ELR (cell line): ENCODE data around the gene PPM1N.

Experiments
- DNase-seq: peaks from one replicate; pipeline ENCODE4 v3.0.0-alpha.2; 2015; ENCODE audit warnings: low read depth

Gene PPM1N

DNA sequence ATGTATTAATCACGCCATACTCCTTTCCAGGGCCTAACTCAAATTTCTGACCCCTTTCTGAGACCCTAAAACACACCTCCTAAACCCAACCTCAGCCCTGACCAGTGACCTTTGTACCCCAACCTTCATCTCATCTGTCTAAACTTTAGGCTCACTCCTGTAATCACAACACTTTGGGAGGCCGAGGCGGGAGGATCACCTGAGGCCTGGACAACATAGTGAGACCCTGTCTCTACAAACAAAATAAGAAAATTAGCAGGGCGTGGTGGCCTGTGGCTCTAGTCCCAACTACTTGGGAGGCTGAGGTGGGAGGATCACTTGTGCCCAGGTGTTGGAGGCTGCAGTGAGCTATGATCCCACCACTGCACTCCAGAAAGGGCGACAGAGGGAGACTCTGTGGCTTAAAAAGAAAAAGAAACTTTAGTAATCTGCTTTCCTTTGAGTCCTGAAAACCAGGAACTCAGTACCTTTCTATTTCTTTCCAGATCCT lies 6.1 kb upstream of the PPM1N start:
- DNase-seq, result no peak

DNA sequence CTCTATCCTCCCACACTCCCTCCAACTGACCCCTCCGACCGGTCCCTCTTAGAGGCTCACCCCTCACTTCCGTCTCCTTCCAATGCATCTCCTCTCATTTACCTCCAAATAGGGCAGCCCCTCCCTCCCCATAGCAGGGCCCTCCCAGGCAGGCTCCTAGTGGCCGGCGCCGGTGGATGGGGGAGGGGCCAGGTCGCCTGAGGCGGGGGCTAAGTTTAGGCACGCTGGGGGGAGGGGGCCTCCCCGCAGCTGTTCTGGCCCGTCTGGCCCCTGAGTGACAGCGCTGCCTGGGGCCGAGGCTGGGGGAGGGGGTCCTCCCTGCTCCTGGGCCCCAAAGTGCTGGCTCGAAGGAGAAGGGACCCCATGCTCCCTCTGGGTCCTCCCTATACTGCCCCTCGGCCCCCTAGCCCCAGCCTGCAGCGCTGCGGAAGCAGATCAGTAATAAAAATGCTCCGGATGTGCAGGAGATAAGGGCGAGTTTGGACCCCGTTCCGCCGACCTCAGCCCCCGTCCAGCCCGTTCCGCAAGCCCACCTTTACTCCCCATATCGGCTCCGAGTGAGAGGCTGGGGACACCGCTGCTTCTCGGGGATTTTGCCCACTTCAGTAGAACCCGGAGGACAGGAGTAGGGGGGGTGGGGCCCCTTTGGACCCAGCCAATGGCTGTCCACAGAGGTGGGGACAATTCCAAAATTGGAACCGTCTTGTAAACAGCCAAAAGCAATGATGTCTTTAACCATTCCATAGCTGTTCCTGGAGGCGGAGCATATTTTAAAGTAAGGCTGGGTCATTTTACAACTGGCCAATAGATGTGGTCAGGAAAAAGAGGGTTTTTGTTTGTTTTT lies 5.4 kb upstream of the PPM1N start:
- peak; percentile 71 for DNase-seq

DNA sequence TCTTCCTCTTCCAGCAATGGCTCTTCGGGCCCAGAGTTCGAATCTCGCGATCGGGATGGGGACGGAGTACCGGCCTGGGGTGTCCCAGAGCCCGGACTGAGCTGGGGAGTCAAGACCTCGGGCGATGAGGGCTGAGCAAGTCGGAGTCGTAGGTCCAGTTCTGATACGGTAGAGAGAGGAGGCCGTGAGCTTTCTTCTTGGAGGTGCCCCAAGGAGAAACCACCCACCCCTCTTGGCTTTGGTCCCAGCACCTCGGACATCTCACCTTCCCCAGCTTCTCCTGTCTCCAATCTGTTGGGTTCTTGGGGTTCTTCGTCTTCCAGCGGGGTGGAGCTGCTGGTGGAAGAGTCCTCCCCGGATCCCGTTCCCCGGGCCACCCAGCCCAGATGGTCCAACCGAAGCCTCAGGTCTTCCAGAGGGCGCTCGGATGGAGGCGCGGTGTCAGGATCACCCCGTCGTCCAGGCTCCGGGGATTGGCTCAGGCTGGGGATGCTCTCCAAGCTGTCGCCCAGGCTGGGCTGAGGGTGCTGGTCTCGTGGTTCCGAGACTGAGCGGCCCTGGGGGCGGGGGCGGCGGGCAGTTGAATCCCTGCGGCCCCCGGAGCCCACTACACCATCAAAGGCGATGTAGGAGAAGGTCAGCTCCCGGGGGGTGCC lies 3.9 kb upstream of the PPM1N start:
- DNase-seq, result no peak

DNA sequence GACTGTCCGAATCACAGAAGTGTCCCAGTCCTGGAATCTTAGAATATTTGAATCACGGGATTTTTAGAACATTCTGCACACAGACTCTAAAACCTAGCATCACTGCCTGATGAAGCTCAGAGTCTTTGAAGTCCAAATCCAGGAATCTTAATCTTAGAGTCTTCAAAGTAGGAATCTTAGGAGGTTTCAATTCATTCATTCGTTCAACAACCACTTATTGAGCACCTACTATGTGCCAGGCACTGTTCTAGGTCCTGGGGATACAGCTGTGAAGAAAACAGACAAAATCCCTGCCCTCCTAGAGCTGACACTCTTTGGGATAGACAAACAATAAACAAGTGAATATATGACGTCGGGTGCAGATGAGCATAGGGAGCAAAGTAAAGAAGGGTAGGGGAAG lies 3.1 kb upstream of the PPM1N start:
- DNase-seq, result no peak

DNA sequence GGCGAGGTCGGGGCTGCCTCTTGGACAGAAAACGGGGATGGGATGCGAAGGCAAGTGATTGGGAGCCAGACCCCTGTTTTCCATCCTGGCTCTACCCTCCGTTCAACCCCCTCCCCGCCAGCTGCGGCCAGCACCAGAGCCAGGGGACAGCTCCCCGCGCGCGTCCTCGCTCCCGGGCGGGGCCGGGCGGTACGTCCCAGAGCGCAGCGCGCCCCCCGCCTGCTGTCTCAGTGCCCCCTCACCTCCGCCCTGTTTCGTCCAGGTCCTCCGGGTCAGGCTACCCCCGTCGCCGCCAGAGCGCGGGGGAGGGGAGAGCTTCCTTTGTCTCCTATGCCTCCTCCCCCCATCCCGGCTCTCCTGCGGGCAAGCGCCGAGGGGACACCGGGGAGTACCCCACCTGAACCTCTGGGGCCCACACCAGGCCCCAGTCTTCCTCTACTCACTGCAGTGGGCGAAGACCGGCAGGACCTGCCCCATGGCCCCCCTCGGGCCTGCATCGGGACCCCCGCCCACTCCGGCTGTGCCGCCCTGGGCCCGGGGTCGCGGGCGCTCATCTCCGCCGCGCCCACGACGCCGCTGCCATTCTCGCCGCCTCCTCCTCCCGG lies 1.8 kb upstream of the PPM1N start:
- no peak for DNase-seq

DNA sequence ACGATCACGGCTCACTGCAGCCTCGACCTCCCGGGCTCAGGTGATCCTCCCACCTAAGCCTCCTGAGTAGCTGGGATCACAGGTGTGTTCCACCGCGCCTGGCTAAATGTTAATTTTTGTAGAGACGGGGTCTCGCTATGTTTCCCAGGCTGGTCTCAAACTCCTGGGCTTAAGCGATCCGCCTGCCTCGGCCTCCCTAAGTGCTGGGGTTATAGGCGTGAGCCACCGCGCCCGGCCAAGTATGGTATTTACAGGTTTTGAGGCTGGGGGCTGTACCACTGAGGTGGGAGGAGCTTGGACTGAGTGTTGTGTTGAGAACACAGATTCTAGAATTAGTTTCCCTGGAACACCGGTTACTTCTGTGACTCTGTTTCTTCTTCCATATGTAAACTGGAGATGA lies 452 bp upstream of the PPM1N start:
- no peak for DNase-seq

DNA sequence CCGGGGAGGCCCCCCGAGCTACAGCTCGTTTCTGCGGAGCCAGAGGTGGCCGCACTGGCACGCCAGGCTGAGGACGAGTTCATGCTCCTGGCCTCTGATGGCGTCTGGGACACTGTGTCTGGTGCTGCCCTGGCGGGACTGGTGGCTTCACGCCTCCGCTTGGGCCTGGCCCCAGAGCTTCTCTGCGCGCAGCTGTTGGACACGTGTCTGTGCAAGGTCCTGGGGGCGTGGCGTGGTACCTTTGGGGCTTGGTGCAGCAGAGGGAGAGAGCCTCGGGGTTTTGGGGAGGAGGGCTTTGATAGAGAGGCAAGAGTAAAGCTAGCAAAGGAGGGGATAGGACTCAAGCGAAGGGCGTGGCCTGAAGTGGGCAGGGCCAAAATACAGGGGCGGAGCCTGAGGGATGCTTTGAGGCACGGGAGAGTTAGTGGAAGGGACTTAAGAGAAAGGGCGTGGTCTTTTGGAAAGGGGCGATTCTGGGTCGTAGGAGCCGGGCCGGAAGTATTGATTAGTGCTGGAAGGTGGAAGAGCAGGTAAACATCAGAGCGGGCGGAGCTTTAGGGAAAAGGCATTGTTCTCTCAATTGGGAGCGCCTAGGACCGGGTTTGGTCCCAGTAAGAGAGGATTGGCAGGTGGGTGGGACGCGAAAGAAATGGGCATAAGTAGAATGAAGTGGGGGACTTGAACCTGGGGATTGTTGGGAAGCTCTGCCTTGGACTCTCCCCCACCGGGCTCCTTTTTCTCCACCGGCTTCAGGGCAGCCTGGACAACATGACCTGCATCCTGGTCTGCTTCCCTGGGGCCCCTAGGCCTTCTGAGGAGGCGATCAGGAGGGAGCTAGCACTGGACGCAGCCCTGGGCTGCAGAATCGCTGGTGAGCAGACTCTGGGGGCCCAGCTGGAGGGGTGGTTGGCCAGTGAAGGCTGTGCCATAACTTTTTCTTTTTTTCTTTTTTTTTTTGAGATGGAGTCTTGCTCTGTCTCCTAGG lies 1.2 kb downstream of the PPM1N start:
- peak; percentile 47 for DNase-seq

DNA sequence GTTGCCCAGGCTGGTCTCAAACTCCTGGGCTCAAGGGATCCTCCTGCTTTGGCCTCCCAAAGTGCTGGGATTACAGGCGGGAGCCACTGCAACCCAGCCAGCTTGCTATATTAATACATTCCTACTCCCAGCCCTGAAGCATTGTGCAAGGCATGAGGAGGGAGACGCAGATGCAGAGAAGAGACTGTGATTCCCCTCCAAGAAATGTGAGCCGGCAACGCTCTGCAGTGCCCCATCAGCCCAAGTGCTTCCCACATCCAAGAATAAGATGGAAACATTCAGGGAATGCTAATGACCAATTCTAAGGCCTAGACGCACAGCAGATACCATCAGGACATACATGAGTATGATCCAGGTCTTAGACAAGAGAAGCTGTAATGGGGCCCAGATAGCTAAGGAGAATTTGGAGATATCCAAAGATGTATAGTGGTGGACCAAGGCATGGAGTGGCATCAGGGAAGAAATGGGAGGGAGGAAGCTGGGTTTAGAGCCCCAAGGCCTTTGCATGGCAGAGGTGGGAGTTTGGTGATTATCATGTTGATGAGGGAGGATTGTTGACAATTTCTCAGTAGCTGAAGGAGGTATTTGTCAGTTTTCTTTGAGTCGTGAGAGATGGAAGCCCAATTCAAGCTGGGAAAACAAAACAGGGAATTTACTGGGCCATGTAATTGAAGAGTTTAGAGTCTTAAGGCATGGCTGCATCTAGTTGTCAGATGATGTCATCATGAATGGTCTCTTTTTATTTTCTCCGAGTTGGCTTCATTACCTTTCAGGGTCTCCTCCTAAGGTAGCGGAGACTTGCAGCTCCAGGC lies 2.9 kb downstream of the PPM1N start:
- DNase-seq, result no peak

DNA sequence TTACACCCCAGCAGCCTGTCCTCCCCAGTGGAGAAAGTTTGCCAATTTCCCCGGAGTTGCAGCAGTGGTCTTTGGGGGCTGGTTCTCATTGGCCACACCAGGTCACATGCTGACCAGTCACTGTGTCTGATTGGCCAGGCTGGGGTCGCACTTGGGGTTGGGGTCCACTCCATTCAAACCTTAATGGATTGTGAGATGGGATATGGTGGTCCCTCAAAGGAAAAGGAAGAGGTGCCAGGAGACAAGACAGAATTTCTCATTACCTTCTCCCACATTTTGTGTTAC lies 3.4 kb downstream of the PPM1N start:
- no peak for DNase-seq

DNA sequence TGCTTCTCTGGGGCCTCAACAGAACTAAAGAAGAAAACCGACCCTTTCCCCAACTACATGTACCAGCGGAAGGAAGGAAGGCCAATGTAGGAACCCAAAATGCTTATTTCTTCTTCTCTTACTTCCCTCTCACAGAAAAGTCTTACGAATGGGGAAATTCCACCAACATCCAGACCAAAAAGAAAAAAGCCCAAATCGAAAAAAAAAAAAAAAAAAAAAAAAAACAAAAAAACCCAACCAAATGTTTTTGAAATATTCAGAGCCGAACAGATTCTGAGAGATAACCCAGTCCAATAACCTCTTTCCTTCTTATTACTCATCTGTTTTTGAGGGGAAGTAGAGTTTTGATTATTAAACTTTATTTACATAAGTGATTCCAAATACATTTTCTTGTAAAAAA lies 3.9 kb downstream of the PPM1N start:
- no peak for DNase-seq

DNA sequence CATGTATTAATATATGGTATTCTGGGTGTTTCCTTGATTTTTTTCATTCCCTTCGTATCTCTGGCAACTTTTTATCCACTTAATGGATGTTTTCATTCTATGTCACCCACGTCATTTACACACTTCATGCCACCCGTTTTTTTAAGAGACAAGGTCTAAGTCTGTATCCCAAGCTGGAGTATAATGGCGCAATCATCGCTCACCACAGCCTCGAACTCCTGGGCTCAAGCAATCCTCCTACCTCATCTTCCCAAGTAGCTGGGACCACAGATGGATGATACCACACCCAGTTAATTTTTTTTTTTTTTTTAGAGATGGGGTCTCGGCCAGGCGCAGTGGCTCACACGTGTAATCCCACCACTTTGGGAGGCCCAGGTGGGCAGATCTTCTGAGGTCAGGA lies 5.7 kb downstream of the PPM1N start:
- no peak for DNase-seq

DNA sequence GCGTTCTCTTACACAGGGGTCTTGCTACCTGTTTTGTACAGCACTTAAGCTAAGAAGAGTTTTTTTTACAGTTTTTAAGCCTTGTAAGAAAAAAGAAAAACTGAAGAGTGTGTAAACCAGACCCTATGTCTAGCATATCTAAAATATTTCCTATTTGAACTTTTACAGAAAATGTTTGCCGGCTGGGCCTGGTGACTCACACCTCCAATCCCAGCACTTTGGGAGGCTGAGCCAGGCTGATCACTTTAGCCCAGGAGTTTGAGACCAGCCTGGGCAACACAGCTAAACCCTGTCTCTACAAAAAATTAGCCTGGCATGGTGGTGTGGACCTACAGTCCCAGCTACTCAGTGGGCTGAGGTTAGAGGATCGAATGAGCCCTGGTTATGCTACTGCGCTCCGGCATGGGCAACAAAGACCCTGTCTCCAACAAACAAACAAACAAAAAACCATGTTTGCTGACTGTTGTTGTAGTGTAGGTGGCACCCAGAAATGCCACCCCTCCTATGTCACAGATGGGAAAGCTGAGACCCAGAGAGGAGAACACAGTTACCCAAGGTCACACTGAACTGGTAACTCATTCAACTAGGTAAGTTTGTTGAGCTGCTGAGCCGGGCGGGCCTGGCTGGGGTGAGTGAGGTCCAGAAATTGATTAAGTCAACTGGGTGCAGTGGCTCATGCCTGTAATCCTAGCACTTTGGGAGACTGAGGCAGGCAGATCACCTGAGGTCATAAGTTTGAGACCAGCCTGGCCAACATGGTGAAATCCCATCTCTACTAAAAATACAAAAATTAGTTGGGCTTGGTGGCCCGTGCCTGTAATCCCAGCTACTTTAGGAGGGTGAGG lies 7.1 kb downstream of the PPM1N start:
- DNase-seq, result peak; percentile 51

DNA sequence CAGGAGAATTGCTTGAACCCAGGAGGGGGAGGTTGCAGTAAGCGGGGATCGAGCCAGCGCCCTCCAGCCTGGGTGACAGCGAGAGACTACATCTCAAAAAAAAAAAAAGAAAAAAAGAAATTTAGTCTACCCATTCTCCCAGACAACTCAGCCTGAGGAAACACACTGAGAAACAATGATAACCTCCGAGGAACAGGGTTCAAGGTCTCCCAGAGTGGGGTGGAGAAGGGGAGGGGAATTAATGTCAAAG lies 7.7 kb downstream of the PPM1N start:
- no peak for DNase-seq

DNA sequence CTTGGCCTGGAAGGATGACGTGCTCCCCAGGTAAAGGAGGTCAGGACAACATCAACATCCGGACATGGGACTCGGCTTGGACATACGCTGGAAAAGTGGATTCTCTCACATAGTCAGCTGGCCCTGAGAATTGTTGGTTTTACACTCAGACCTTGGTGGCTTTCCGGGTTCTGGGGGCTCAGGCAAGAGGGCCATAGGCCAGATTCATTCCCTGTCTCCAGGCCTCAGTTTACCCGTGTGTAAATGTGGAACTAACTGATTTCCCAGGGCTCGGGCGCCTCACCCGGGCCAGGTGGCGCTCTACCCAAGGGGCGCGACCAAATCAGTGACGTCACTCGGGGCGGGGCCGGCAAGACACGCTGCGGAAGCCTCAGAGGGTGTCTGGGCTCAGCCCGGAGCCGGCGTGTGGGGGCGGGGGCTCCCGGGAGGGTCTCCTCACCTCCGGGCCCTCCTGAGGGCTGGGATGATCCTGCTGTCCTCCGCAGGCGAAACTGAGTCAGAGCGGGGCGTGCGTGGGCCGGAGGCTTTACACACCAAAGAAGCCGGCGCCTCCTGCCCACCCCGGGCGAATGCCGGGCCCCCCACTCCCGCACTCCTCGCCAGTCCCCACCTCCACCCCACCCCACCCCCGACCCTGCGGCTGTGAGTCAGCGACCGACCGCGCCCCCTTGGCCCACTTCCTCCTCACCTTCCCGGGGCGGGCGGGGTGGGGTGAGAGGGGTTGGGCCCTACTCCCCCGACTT lies 8.2 kb downstream of the PPM1N start:
- DNase-seq, result peak; percentile 94

DNA sequence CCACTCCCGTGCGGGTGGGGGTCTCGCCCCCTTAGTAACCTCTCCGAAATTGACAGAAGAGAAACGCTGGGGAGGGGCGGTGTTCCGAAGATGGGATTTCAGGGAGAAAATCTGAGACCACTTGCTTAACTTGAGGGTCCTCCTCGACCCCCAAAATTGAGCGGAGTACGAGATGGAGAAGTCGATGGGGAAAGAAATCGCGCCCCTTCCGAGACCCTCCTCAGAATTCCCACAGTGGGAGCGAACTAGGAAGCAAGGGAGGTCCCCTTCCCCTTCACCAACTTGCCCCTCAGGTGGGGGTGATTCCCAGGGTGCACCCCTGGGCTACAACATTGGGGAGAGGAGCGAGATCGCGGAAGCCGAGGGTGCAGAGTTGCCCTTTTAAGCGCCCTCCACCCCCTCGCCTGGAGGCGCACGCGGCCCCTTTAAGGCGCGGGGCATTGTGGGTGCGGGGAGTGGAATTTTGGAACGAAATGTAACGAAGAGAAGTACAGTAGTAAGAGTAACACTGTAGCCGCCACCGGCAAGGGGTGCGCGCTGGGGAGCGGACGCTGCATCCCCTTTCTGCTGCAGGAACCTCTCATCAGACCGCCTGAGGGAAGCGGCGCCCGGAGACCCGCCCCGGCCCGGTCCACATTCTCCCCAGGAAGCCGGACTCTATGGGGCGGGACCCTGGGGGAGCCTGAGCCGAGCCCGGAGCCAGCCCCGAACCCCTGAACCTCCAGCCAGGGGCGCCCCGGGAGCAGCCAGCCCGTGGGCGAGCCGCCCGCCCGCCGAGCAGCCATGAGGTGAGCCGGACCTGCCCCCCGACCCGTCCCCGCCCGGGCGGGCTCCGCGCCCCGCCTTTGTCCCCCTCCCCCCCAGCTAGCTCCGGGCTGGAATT lies 9.0 kb downstream of the PPM1N start, which contains the start of gene VASP:
Gene VASP, plus strand, starts transcription at position 491 of the 883 bp plus-strand sequence. Its CDS starts 293 bp downstream, at position 784.
- peak; percentile 89 for DNase-seq

DNA sequence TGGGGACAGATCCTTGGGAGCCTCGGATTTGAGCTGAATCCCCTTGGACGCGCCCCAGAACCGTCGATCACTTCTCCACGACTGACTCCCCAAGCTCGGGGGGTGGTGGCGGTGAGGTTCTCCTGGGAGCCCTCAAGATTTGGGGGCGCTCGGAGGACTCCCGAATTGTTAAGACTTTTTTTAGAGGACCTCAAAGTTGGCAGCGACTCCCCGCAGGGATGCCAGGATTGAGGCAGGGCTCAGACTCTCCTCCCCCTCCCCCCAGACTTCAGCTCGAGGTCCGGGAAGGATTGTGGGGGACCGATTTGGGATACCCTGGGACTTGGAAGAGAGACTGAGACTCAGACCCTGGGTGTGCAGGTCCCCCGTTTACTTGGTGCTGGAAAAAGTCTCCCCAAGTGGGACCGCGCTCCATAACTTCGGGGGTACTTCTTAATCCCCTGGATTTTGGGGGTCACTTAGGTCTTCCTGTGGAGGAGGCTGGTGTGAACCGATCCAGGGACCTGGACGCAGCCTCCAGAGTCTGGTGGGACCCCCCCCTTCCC lies 9.7 kb downstream of the PPM1N start:
- peak; percentile 33 for DNase-seq

DNA sequence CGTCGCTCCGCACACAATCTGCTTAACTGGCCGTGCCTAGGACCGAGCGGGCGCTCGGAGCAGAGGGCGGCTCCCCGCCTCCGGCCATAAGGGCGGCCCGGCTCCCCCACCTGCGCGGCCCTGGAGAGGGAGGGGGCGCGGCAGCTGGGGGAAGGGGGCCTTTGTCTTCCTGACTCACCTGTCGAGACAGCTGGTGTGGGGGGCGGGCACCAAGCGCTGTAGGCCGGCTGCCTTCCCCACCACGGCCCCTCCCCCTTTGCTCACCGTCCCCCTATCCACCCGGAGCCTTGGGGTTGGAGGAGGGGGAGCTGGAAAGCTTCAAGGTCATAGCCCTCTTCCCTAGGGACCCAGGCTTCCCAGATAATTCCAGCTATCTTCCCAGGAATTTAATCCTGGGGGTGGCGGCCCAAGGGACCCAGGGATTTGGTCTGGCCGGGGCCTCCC lies 10.2 kb downstream of the PPM1N start:
- DNase-seq, result peak; percentile 38
